Activated T-cell treated with anti-CD3 and anti-CD28 coated beads, Interleukin-2, amount 50 U/mL, for 4 hours (primary cell): ENCODE results near the gene FRMPD4. TPM values are rescaled to one million over a fixed set of nuclear protein-coding genes. Genes with fewer than 3 reads are reported as not detected.

ENCODE experiments used
- ATAC-seq, 2 donors: fragments of 200-7000 bp; cut with Tn5 transposase; one replicate each; pipeline ENCODE4 v1.10.0; 2021
- DNase-seq: peaks from one replicate; pipeline ENCODE4 v3.0.0-alpha.2; 2020
- H3K27me3 Mint-ChIP-seq: one replicate; pipeline ENCODE4 v1.8.0; 2021; ENCODE audit warnings: low read depth, mixed read lengths
- H3K36me3 Mint-ChIP-seq: one replicate; pipeline ENCODE4 v1.8.0; 2022; ENCODE audit warnings: mixed read lengths; ENCODE audit not compliant: insufficient read depth
- H3K4me1 Mint-ChIP-seq: one replicate; pipeline ENCODE4 v1.8.0; 2021; ENCODE audit warnings: low read depth, mixed read lengths
- H3K4me3 Mint-ChIP-seq: one replicate; pipeline ENCODE4 v1.8.0; 2021; ENCODE audit warnings: mild to moderate bottlenecking, moderate library complexity, mixed read lengths
- H3K9me3 Mint-ChIP-seq: one replicate; pipeline ENCODE4 v1.8.0; 2021; ENCODE audit warnings: mixed read lengths
- total RNA-seq, 3 donors: library from RNA; stranded (reverse); gene quantifications; one replicate each; pipeline ENCODE4 v1.2.1, GENCODE V29; 2021

The FRMPD4 gene
- total RNA-seq, 3 donors from 2014 or later: not detected

GRCh38 chrX:12434493-12434892 lies 296.2 kb downstream of the FRMPD4 start:
- DNase-seq: no peak
- Mint-ChIP-seq H3K4me3 (no peak overlapping the region), H3K9me3 (no peaks in the 10 kb centered on the region), H3K27me3 (no peaks in the 10 kb centered on the region), H3K36me3 (no peaks in the 10 kb centered on the region), H3K4me1 (no peaks in the 10 kb centered on the region)
- no peak for ATAC-seq

DNA sequence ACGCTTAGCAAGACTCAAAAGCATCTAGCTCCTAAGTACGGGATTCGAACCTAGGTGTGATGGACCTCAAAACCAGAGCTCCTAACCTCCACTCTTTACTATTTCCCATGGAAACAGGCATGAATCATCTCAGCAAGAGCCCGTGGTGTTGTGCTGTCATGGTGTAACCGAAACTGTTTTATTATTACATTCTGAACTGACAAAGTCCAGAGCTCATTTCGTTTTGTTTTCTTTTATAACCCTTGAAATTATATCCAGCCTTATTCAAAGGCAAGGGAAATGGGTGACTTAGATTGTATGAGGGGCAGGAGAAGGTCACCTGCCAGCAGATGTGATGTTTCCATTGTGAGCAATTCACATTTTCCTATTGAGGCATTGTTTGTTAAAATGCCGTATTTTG lies 301.1 kb downstream of the FRMPD4 start:
- Mint-ChIP-seq H3K4me3 (no peak overlapping the region), H3K27me3 (no peaks in the 10 kb centered on the region), H3K4me1 (no peaks in the 10 kb centered on the region), H3K36me3 (no peaks in the 10 kb centered on the region), H3K9me3 (no peaks in the 10 kb centered on the region)
- ATAC-seq (no peak), DNase-seq (no peak)

- no peaks in the 10 kb centered on the region for H3K4me1 Mint-ChIP-seq
- no peaks in the 10 kb centered on the region for H3K27me3 Mint-ChIP-seq
- ATAC-seq (no peak), DNase-seq (no peak)
- H3K4me3 Mint-ChIP-seq: no peak overlapping the region
- no peaks in the 10 kb centered on the region for H3K36me3 Mint-ChIP-seq
- H3K9me3 Mint-ChIP-seq: no peaks in the 10 kb centered on the region
Measured at GRCh38 chrX:12440246-12440645, 302.0 kb downstream of the FRMPD4 start.

DNA sequence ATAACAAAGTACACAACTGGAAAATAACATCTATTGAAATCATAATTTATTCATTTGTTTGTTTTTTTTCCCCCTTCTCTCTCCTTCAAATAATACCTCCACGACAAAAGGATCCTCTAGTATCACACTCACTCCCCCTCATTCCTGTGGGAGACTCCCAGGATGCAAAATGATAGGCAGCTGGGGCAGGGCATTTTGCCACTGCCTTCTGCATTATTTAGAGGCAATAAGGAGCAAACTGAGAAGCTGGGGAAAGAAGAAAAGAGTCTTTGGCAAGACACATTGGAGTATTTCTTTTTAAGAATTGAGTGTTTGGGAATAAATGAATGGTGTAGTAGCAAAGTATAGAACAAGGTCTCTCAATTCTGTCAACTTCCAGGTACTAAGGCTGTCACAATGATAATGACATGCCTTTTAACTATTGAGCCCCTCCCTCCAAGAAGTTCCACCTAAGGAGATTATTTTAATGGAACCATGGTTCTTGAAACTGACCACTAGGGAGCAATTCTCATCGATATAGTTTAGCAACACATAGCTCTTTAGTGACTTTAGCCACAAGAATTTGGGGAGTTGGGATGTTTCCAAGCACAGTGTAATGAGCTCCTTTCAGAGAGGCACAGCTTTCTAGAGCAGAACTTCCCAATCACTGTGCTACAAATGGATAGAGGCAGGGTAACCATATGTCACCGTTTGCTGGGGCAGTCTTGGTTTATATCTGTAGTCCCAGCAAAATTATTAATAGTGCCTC lies 303.3 kb downstream of the FRMPD4 start:
- DNase-seq: no peak
- H3K27me3 Mint-ChIP-seq: no peaks in the 10 kb centered on the region
- no peak overlapping the region for H3K4me3 Mint-ChIP-seq
- ATAC-seq: no peak
- no peaks in the 10 kb centered on the region for H3K9me3 Mint-ChIP-seq
- H3K4me1 Mint-ChIP-seq: no peaks in the 10 kb centered on the region
- H3K36me3 Mint-ChIP-seq: no peaks in the 10 kb centered on the region

GRCh38 chrX:12443534-12444098 lies 305.3 kb downstream of the FRMPD4 start:
- Mint-ChIP-seq H3K27me3 (no peaks in the 10 kb centered on the region), H3K4me3 (no peak overlapping the region), H3K9me3 (no peaks in the 10 kb centered on the region), H3K4me1 (no peaks in the 10 kb centered on the region), H3K36me3 (no peaks in the 10 kb centered on the region)
- ATAC-seq (no peak), DNase-seq (no peak)

DNA sequence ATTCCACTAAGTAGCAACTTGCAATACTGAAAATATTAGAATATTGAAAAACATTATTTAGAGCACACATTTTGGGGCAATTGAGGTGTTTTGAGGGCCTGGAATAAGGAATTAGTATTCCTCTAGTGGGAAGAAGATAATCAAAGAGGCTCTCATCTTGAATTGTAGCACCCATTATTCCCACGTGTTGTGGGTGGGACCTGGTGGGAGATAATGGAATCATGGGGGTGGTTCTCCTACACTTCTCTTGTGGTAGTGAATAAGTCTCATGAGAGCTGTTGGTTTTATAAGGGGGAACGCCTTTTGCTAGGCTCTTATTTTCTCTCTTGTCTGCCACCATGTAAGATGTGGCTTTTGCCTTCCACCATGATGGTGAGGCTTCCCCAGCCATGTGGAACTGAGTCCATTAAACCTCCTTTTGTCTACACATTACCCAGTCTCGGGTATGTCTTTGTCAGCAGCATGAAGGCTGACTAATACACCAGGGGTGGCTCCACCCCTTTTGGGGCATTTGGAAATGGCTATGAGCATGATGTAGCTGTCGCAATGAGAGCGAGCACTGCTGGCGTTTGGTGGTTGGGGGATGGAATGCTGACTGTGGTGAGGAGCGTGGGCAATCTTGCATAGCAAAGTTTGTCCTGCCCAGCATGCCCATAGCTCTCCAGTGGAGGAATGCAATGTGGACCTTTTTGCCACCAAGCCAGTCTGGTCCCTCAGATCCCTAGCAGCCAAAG lies 308.2 kb downstream of the FRMPD4 start:
- Mint-ChIP-seq H3K9me3 (no peaks in the 10 kb centered on the region), H3K27me3 (no peaks in the 10 kb centered on the region), H3K36me3 (no peaks in the 10 kb centered on the region), H3K4me3 (no peak overlapping the region), H3K4me1 (no peaks in the 10 kb centered on the region)
- ATAC-seq (no peak), DNase-seq (no peak)

GRCh38 chrX:12447448-12448064 lies 309.3 kb downstream of the FRMPD4 start:
- no peaks in the 10 kb centered on the region for H3K36me3 Mint-ChIP-seq
- ATAC-seq: no peak
- H3K27me3 Mint-ChIP-seq: no peaks in the 10 kb centered on the region
- no peaks in the 10 kb centered on the region for H3K4me1 Mint-ChIP-seq
- no peaks in the 10 kb centered on the region for H3K9me3 Mint-ChIP-seq
- H3K4me3 Mint-ChIP-seq: no peak overlapping the region
- no peak for DNase-seq

GRCh38 chrX:12452268-12452667 lies 314.0 kb downstream of the FRMPD4 start:
- H3K9me3 Mint-ChIP-seq: no peaks in the 10 kb centered on the region
- no peak overlapping the region for H3K4me3 Mint-ChIP-seq

DNA sequence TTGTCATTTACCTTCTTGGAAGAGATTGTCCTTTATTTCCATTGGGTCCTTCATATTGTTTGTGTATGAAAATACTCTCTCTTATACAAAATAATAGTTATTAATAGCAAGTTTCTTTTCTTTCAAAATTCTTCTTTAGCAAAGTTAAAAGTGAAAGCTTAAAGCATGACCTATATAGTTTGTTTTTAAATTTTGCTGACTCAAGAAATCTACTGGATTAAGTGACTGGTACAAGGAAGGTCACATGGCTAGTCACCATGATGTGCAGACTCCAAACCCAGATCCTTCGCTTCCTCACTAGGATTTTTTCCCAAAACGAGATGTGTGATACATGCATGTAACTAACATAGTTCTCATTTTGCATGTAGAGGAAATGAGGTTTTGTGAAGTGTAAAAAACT lies 322.7 kb downstream of the FRMPD4 start:
- Mint-ChIP-seq H3K4me1 (no peaks in the 10 kb centered on the region), H3K9me3 (no peaks in the 10 kb centered on the region), H3K36me3 (no peaks in the 10 kb centered on the region), H3K27me3 (no peaks in the 10 kb centered on the region), H3K4me3 (no peak overlapping the region)
- ATAC-seq (no peak), DNase-seq (no peak)

More at GRCh38 chrX:12452268-12452667, 314.0 kb downstream of the FRMPD4 start:
- Mint-ChIP-seq H3K36me3 (no peaks in the 10 kb centered on the region), H3K4me1 (no peaks in the 10 kb centered on the region), H3K27me3 (no peaks in the 10 kb centered on the region)
- no peak for ATAC-seq
- no peak for DNase-seq

DNA sequence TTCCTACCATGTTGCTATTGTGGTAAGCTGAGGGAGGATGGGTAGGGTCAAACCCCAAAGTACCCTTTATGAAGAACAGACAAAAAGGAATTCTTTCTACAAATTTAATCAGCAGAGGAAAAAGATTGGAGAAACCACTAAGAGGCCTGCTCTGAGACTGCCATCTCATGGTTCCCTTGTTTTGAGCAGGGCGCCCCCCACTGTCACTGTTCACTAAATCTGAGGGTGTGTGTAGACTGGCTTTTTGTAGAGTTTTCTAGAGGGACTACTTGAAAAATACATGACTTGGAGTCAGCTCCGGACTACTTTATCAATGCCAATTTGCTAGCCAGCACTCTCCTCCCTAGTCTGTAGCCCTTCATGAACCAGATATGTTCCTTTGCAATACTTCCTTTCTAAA lies 324.8 kb downstream of the FRMPD4 start:
- H3K4me1 Mint-ChIP-seq: no peaks in the 10 kb centered on the region
- no peaks in the 10 kb centered on the region for H3K9me3 Mint-ChIP-seq
- ATAC-seq (no peak), DNase-seq (no peak)
- H3K4me3 Mint-ChIP-seq: no peak overlapping the region
- no peaks in the 10 kb centered on the region for H3K36me3 Mint-ChIP-seq
- H3K27me3 Mint-ChIP-seq: no peaks in the 10 kb centered on the region

DNA sequence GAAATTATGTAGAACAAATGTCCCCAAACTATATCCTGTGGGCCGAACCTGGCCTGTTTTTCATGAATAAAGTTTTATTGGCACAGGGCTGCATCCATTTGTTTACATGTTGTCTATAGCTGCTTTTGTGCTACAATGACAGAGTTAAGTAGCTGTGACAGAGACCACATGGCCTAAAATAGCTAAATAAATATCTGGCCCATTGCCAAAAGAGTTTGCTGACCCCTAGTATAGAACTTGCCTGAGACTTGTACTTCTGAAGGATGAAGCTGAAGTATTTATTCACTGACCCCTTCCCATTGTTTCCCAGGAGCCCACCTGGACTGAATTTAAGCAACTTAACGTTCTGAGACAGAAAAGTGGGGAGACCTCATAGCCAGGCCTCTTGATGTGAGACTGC lies 325.6 kb downstream of the FRMPD4 start:
- Mint-ChIP-seq H3K27me3 (no peaks in the 10 kb centered on the region), H3K36me3 (no peaks in the 10 kb centered on the region), H3K4me3 (no peak overlapping the region), H3K9me3 (no peaks in the 10 kb centered on the region), H3K4me1 (no peaks in the 10 kb centered on the region)
- no peak for DNase-seq
- ATAC-seq: no peak

DNA sequence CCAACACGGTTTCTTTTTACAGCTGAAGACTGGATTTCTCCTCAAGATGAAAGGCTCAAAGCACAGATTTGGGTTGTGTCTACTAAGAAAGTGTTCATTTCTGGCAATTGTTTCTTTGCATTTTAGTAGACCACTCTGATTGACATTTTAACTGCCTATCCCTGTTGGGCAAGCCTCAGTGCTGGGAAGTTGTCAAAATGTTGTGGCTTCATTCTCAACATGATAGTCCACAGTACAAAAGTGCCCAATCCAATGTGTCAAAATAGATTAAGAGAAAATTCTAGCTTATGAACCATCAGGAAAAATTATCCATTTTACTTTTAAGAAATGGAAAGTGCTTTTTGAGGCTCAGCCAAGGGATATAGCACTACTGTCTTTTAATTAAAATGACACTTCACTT lies 329.0 kb downstream of the FRMPD4 start:
- ATAC-seq: no peak
- no peak overlapping the region for H3K4me3 Mint-ChIP-seq

GRCh38 chrX:12469296-12469695 lies 331.0 kb downstream of the FRMPD4 start:
- ATAC-seq: no peak
- no peaks in the 10 kb centered on the region for H3K36me3 Mint-ChIP-seq

More for the DNA sequence above, 329.0 kb downstream of the FRMPD4 start:
- H3K27me3 Mint-ChIP-seq: peaks cover 1% of the 10 kb centered on the region
- H3K4me1 Mint-ChIP-seq: no peaks in the 10 kb centered on the region
- no peak for DNase-seq
- no peaks in the 10 kb centered on the region for H3K9me3 Mint-ChIP-seq
- no peaks in the 10 kb centered on the region for H3K36me3 Mint-ChIP-seq

GRCh38 chrX:12471061-12471460 lies 332.8 kb downstream of the FRMPD4 start:
- Mint-ChIP-seq H3K4me3 (no peak overlapping the region), H3K36me3 (no peaks in the 10 kb centered on the region), H3K27me3 (peaks cover 1% of the 10 kb centered on the region), H3K9me3 (no peaks in the 10 kb centered on the region), H3K4me1 (no peaks in the 10 kb centered on the region)
- DNase-seq (no peak), ATAC-seq (no peak)

More at GRCh38 chrX:12469296-12469695, 331.0 kb downstream of the FRMPD4 start:
- no peaks in the 10 kb centered on the region for H3K9me3 Mint-ChIP-seq
- peaks cover 1% of the 10 kb centered on the region for H3K27me3 Mint-ChIP-seq
- DNase-seq: no peak
- no peaks in the 10 kb centered on the region for H3K4me1 Mint-ChIP-seq
- no peak overlapping the region for H3K4me3 Mint-ChIP-seq
